ENCODE data around the gene RANBP3L.

GRCh38 chr5:36311956-36312355 lies 10.3 kb upstream of the RANBP3L start:
- TF ChIP-seq CTCF (IDR thresholded peaks at IDR 0.05), result no peak
- no peak for TF ChIP-seq CBX8 (IDR thresholded peaks at IDR 0.05)
- no peak for TF ChIP-seq HOXA7 (CRISPR knock-in tag; IDR thresholded peaks at IDR 0.05)
- TF ChIP-seq FOSL2 (IDR thresholded peaks at IDR 0.05), result no peak
- TF ChIP-seq FOSL2 (CRISPR knock-in tag; IDR thresholded peaks at IDR 0.05), result no peak
- TF ChIP-seq RCOR1 (IDR thresholded peaks at IDR 0.05; ENCODE audit: low read depth, low read length), result no peak
- no peak for TF ChIP-seq BHLHE40 (IDR thresholded peaks at IDR 0.05; ENCODE audit: low read depth, low read length)
- no peak for TF ChIP-seq CHD4 (IDR thresholded peaks at IDR 0.05; ENCODE audit: borderline replicate concordance)
- no peak for TF ChIP-seq NR3C1 (IDR thresholded peaks at IDR 0.05)
- no peak for TF ChIP-seq POLR2A (IDR thresholded peaks at IDR 0.05; ENCODE audit: low read length)
- no peak for TF ChIP-seq SMC3 (IDR thresholded peaks at IDR 0.05)
- TF ChIP-seq ESRRA (IDR thresholded peaks at IDR 0.05; ENCODE audit: borderline replicate concordance, low read length), result no peak

Measured in A549 (cell line).